Spleen (tissue), 7 donors: ENCODE data around the gene NRXN3.

Source experiments
- POLR2A ChIP-seq, 3 donors: fragments of 450-650 bp; IDR thresholded peaks; one replicate each; pipeline ENCODE4 v1.5.1; 2017; ENCODE audit warnings: antibody characterized with exemption in 3 of 3, mild to moderate bottlenecking in 1 of 3
- POLR2AphosphoS5 ChIP-seq, 3 donors: sonication (generic); formaldehyde crosslinking; IDR thresholded peaks; one replicate each; pipeline ENCODE4 v1.5.1; 2017; ENCODE audit warnings: antibody characterized with exemption in 3 of 3
- TF ChIP-seq, protein P1 (sequence below), 11 experiments: fragments of 200-600 bp in 7 of 11; fragments of 450-650 bp in 4 of 11; sonication (generic) in 4 of 11; IDR thresholded peaks in 8 of 11; conservative IDR thresholded peaks in 3 of 11; 1 replicate in 7 of 11; 2 replicates in 4 of 11; pipeline versions ENCODE4 v1.4.0 to v1.8.0; 2016 to 2021; ENCODE audit warnings: antibody characterized with exemption in 11 of 11, inconsistent platforms in 4 of 11, mild to moderate bottlenecking in 1 of 11
- donor health status: DM: no; HTN: no; CAD: no; lungs with moderate emphysema.
- donor health status: DM: no; HTN: no; CAD: no.
- donor health status: DM: no; HTN: no; CAD: no.

- TF ChIP-seq, protein P1, sequence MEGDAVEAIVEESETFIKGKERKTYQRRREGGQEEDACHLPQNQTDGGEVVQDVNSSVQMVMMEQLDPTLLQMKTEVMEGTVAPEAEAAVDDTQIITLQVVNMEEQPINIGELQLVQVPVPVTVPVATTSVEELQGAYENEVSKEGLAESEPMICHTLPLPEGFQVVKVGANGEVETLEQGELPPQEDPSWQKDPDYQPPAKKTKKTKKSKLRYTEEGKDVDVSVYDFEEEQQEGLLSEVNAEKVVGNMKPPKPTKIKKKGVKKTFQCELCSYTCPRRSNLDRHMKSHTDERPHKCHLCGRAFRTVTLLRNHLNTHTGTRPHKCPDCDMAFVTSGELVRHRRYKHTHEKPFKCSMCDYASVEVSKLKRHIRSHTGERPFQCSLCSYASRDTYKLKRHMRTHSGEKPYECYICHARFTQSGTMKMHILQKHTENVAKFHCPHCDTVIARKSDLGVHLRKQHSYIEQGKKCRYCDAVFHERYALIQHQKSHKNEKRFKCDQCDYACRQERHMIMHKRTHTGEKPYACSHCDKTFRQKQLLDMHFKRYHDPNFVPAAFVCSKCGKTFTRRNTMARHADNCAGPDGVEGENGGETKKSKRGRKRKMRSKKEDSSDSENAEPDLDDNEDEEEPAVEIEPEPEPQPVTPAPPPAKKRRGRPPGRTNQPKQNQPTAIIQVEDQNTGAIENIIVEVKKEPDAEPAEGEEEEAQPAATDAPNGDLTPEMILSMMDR (IDR thresholded peaks at IDR 0.05 in 8 of 11, conservative IDR thresholded peaks at IDR 0.05 in 3 of 11): no peak
- TF ChIP-seq POLR2AphosphoS5 (IDR thresholded peaks at IDR 0.05): no peak
- no peak for TF ChIP-seq POLR2A (IDR thresholded peaks at IDR 0.05)
Measured at GRCh38 chr14:79564371-79564770, 1394.2 kb downstream of the NRXN3 start.
